ENCODE measurements around the gene TOMM34. TPM values are rescaled to one million over a fixed set of nuclear protein-coding genes. Genes with fewer than 3 reads are reported as not detected.

TOMM34 gene
- total and polyA plus RNA-seq, 2 of the 13 experiments (the other 11 are each of a cell fraction or from before 2014, with no cell fraction given), result 36.2 to 52.0 TPM

GRCh38 chr20:44960103-44960852, at the start of gene TOMM34 (continued):
- peak; percentile 96; the same call in 1 of the 2 replicates for TF ChIP-seq ETS1 (CRISPR knock-in tag; IDR thresholded peaks at IDR 0.05)
- TF ChIP-seq ZNF839 (CRISPR knock-in tag; IDR thresholded peaks at IDR 0.05; ENCODE audit: borderline replicate concordance), result peak; percentile 99
- 0 out of 2 replicates have a peak, but pooled peaks have one; percentile 19 for TF ChIP-seq JUND (CRISPR knock-in tag; IDR thresholded peaks at IDR 0.05)
- TF ChIP-seq NKX3-1 (CRISPR knock-in tag; IDR thresholded peaks at IDR 0.05), result peak; percentile 89
- 0 out of 2 replicates have a peak, but pooled peaks have one; percentile 2 for TF ChIP-seq STAG1 (CRISPR knock-in tag; IDR thresholded peaks at IDR 0.05)
- peak; percentile 96; the same call in 1 of the 2 replicates for TF ChIP-seq CC2D1A (CRISPR knock-in tag; IDR thresholded peaks at IDR 0.05)
- peak; percentile 95 for TF ChIP-seq BATF2 (CRISPR knock-in tag; IDR thresholded peaks at IDR 0.05)
- TF ChIP-seq SNAPC4 (CRISPR knock-in tag; IDR thresholded peaks at IDR 0.05), result peak; percentile 96
- TF ChIP-seq ZFP36L2 (CRISPR knock-in tag; IDR thresholded peaks at IDR 0.05), result peak; percentile 96; the same call in 1 of the 2 replicates
- TF ChIP-seq ZNF142 (CRISPR knock-in tag; IDR thresholded peaks at IDR 0.05), result peak; percentile 93
- peak; percentile 69 for TF ChIP-seq CREB1 (IDR thresholded peaks at IDR 0.05)
- no peak for TF ChIP-seq CREB1 (CRISPR knock-in tag; IDR thresholded peaks at IDR 0.05)
- no peak for TF ChIP-seq PCBP2 (optimal IDR thresholded peaks at IDR 0.05; ENCODE audit: low read depth, low read length, poor library complexity, severe bottlenecking)
- TF ChIP-seq E2F1 (CRISPR knock-in tag; IDR thresholded peaks at IDR 0.05), result peak; percentile 69
